Coronary artery (tissue), 2 donors: Measurements from ENCODE around the gene PCSK4.

Source experiments
- DNase-seq: peaks from one replicate; pipeline ENCODE4 v3.0.0-alpha.2; 2017; ENCODE audit warnings: low spot score
- H3K27ac ChIP-seq, 2 donors: fragments of 200-600 bp; sonication (generic); one replicate each; pipeline ENCODE4 v1.5.1; 2016 to 2019
- H3K4me3 ChIP-seq: fragments of 200-600 bp; sonication (generic); 2 replicates; pipeline ENCODE4 v1.5.1; 2016; ENCODE audit warnings: mild to moderate bottlenecking, moderate library complexity
- TF ChIP-seq, protein P1 (sequence below): fragments of 200-600 bp; sonication (generic); IDR thresholded peaks from one replicate; pipeline ENCODE4 v1.5.1; 2019; ENCODE audit warnings: antibody characterized with exemption

The PCSK4 gene

GRCh38 chr19:1466461-1467214 is 23.5 kb downstream of the PCSK4 start:
- Histone ChIP-seq H3K27ac (no peak overlapping the region), H3K4me3 (peak overlapping the region; percentile 69)
- TF ChIP-seq, protein P1, sequence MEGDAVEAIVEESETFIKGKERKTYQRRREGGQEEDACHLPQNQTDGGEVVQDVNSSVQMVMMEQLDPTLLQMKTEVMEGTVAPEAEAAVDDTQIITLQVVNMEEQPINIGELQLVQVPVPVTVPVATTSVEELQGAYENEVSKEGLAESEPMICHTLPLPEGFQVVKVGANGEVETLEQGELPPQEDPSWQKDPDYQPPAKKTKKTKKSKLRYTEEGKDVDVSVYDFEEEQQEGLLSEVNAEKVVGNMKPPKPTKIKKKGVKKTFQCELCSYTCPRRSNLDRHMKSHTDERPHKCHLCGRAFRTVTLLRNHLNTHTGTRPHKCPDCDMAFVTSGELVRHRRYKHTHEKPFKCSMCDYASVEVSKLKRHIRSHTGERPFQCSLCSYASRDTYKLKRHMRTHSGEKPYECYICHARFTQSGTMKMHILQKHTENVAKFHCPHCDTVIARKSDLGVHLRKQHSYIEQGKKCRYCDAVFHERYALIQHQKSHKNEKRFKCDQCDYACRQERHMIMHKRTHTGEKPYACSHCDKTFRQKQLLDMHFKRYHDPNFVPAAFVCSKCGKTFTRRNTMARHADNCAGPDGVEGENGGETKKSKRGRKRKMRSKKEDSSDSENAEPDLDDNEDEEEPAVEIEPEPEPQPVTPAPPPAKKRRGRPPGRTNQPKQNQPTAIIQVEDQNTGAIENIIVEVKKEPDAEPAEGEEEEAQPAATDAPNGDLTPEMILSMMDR = no peak
- DNase-seq = no peak

GRCh38 chr19:1466018-1466460 is 24.1 kb downstream of the PCSK4 start:
- no peak for DNase-seq
- H3K27ac ChIP-seq = no peak overlapping the region
- no peak overlapping the region for H3K4me3 ChIP-seq
- TF ChIP-seq, protein P1 = peak; percentile 14

DNA sequence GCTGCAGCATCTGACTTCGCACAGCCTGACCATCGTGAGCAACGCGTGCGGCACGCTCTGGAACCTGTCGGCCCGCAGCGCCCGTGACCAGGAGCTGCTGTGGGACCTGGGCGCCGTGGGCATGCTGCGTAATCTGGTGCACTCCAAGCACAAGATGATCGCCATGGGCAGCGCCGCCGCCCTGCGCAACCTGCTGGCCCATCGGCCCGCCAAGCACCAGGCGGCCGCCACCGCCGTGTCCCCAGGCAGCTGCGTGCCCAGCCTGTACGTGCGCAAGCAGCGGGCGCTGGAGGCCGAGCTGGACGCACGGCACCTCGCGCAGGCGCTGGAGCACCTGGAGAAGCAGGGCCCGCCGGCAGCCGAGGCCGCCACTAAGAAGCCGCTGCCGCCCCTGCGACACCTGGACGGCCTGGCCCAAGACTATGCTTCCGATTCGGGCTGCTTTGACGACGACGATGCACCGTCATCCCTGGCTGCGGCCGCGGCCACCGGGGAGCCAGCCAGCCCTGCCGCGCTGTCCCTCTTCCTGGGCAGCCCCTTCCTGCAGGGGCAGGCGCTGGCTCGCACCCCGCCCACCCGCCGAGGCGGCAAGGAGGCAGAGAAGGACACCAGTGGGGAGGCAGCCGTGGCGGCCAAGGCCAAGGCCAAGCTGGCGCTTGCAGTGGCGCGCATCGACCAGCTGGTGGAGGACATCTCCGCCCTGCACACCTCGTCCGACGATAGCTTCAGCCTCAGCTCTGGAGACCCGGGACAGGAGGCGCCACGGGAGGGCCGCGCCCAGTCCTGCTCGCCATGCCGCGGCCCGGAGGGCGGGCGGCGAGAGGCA is 24.7 kb downstream of the PCSK4 start:
- TF ChIP-seq, protein P1 = peak; percentile 23
- Histone ChIP-seq H3K4me3 (no peak overlapping the region), H3K27ac (no peak overlapping the region)
- no peak for DNase-seq

DNA sequence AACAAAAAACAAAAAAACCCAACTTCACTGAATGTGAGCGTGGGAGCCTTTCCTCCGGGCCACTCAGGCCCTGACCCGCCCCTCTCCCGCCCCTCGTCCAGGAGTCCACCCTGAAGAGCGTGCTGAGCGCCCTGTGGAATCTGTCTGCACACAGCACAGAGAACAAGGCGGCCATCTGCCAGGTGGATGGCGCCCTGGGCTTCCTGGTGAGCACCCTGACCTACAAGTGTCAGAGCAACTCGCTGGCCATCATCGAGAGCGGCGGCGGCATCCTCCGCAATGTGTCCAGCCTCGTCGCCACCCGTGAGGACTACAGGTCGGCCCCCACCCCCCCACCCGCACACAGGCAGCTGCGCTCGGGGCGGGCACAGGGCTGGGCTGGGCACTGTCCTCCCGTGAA is 28.3 kb downstream of the PCSK4 start:
- Histone ChIP-seq H3K27ac (no peak overlapping the region), H3K4me3 (no peak overlapping the region)
- DNase-seq = no peak
- TF ChIP-seq, protein P1 = no peak

DNA sequence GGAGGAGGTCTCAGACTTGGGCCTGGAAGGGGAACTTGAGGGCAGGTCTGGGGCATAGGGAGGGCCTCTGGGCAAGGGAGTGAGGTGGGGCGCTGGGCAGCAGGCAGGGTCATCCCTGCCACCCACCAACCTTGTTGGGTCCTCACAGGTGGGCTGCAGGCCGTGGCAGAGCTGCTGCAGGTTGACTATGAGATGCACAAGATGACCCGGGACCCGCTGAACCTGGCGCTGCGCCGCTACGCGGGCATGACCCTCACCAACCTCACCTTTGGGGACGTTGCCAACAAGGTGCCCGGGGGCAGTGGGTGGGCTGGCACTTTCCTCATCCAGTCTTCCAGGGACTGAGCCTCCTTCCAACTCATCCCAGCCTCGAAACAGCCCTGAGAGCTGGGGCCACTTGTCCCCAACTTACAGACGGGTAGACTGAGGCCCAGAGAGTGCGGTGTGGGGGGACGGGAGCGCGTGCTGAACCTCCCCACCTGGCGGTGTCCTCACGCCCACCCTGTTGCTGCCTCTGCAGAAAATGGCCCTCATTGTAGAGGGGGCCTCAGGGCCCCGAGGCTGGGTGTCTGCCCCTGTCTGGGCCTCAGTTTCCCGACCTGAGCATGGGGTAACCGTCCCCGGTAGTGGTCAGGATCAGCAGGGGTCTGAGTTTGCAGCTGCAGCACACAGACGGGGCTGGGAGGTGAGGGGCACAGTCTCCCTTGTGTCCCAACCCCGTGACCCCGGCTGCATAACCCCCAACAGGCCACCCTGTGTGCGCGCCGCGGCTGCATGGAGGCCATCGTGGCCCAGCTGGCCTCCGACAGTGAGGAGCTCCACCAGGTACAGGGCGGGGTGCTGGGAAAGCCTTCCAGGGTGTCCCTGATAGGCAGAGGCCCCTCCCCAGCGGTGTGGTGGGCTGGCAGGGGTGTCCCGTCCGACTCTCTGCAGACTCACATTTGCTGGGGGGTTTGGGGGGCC is 29.8 kb downstream of the PCSK4 start:
- no peak overlapping the region for H3K4me3 ChIP-seq
- TF ChIP-seq, protein P1 = no peak
- no peak overlapping the region for H3K27ac ChIP-seq
- DNase-seq = no peak

GRCh38 chr19:1459479-1459878 is 30.7 kb downstream of the PCSK4 start:
- TF ChIP-seq, protein P1 = no peak
- no peak overlapping the region for H3K27ac ChIP-seq

More at GRCh38 chr19:1459479-1459878, 30.7 kb downstream of the PCSK4 start:
- no peak for DNase-seq
- H3K4me3 ChIP-seq = no peak overlapping the region
